A549 (cell line): ENCODE data around the gene PXDC1. TPM values are rescaled to one million over a fixed set of nuclear protein-coding genes. Genes with fewer than 3 reads are reported as not detected.

Experiments
- ATAC-seq, 2 experiments: fragments of 200-7000 bp in 1 of 2; fragments of >200 bp in 1 of 2; cut with Nextera tagmentation in 1 of 2; cut with Tn5 transposase in 1 of 2; 3 replicates each; pipeline versions ENCODE4 v1.8.0 to v1.9.1; 2018 to 2020; ENCODE audit warnings: mild to moderate bottlenecking in 1 of 2, moderate library complexity in 1 of 2
- CTCF ChIA-PET: fragments of 300-600 bp; sonication (Branson Sonifier 250); formaldehyde crosslinking; extraction: SDS; loops from one replicate; lab custom pipeline; 2021; ENCODE audit warnings: antibody characterized with exemption, inconsistent platforms; lab: Yijun Ruan, JAX
- POLR2A ChIA-PET: fragments of 350-600 bp; formaldehyde crosslinking; extraction: SDS; loops from one replicate; lab custom pipeline; 2021; ENCODE audit warnings: antibody characterized with exemption, inconsistent platforms; lab: Yijun Ruan, JAX
- DNase-seq, 2 experiments: peaks; one replicate each; pipeline versions ENCODE4 v3.0.0 to v3.0.0-alpha.2; 2011 to 2016; ENCODE audit warnings: low read depth in 1 of 2, low spot score in 1 of 2
- FAIRE-seq: peaks from 2 replicates; lab custom pipeline; 2011; peaks lifted over from hg19 to GRCh38; lab: Jason Lieb, UNC
- H3K27ac ChIP-seq, 2 experiments: fragments of >200 bp; sonication (Bioruptor Twin); formaldehyde crosslinking; 3 replicates each; pipeline ENCODE4 v1.5.1; 2016 to 2017
- H3K4me1 ChIP-seq: fragments of >200 bp; sonication (Bioruptor Twin); formaldehyde crosslinking; 3 replicates; pipeline ENCODE4 v1.6.1; 2016
- H3K4me2 ChIP-seq: fragments of >200 bp; sonication (Bioruptor Twin); formaldehyde crosslinking; 3 replicates; pipeline ENCODE4 v1.6.1; 2016
- H3K4me3 ChIP-seq: fragments of >200 bp; sonication (Bioruptor Twin); formaldehyde crosslinking; 3 replicates; pipeline ENCODE4 v1.5.1; 2016
- H3K9me3 ChIP-seq: fragments of >200 bp; sonication (Bioruptor Twin); formaldehyde crosslinking; 3 replicates; pipeline ENCODE4 v1.6.1; 2016
- CTCF ChIP-seq: fragments of >200 bp; sonication (Bioruptor Twin); formaldehyde crosslinking; IDR thresholded peaks from 3 replicates; pipeline ENCODE4 v1.5.1; 2016
- ESRRA ChIP-seq: fragments of 150-350 bp; IDR thresholded peaks from 2 replicates; pipeline ENCODE4 v1.6.1; 2014; ENCODE audit warnings: mild to moderate bottlenecking, low read length, borderline replicate concordance
- FOSB ChIP-seq: fragments of 250-450 bp; sonication (Bioruptor Pico); IDR thresholded peaks from 2 replicates; pipeline ENCODE4 v1.5.0; 2020; ENCODE audit warnings: mild to moderate bottlenecking, moderate library complexity
- FOSL2 ChIP-seq, 2 experiments: fragments of 450-650 bp in 1 of 2; fragments of >200 bp in 1 of 2; sonication (Bioruptor Twin) in 1 of 2; formaldehyde crosslinking; IDR thresholded peaks; 2 replicates each; pipeline versions ENCODE4 v1.5.0 to v1.6.1; 2016 to 2020; ENCODE audit warnings: mild to moderate bottlenecking in 1 of 2, moderate library complexity in 1 of 2
- HES2 ChIP-seq: fragments of >200 bp; sonication (Bioruptor Twin); formaldehyde crosslinking; IDR thresholded peaks from 2 replicates; pipeline ENCODE4 v1.6.1; 2016
- HOXA7 ChIP-seq: fragments of 250-450 bp; sonication (Bioruptor Pico); IDR thresholded peaks from 2 replicates; pipeline ENCODE4 v1.5.0; 2020; ENCODE audit warnings: mild to moderate bottlenecking, moderate library complexity
- JUN ChIP-seq, 2 experiments: fragments of >200 bp; sonication (Bioruptor Twin); formaldehyde crosslinking; IDR thresholded peaks; 2 replicates in 1 of 2; 3 replicates in 1 of 2; pipeline ENCODE4 v1.6.1; 2016 to 2017
- JUNB ChIP-seq: fragments of >200 bp; sonication (Bioruptor Twin); formaldehyde crosslinking; IDR thresholded peaks from 2 replicates; pipeline ENCODE4 v1.6.1; 2016
- KDM1A ChIP-seq: fragments of 200-600 bp; sonication (generic); IDR thresholded peaks from 2 replicates; pipeline ENCODE4 v1.6.1; 2016; ENCODE audit warnings: low read depth, mild to moderate bottlenecking
- NFE2L2 ChIP-seq: fragments of 150-350 bp; conservative IDR thresholded peaks from 2 replicates; pipeline ENCODE4 v1.6.1; 2014; ENCODE audit warnings: low read length
- PBX3 ChIP-seq: IDR thresholded peaks from 2 replicates; pipeline ENCODE4 v1.6.1; 2012
- PHF8 ChIP-seq: fragments of 200-600 bp; sonication (generic); IDR thresholded peaks from 2 replicates; pipeline ENCODE4 v1.6.1; 2016; ENCODE audit warnings: low read depth, mild to moderate bottlenecking, antibody characterized with exemption, moderate library complexity, borderline replicate concordance
- POLR2AphosphoS2 ChIP-seq: conservative IDR thresholded peaks from 2 replicates; pipeline ENCODE4 v1.6.1; 2012; ENCODE audit warnings: low read length, improper control_type of control experiment, inconsistent platforms
- RAD21 ChIP-seq, 2 experiments: fragments of >200 bp in 1 of 2; sonication (Bioruptor Twin) in 1 of 2; formaldehyde crosslinking in 1 of 2; IDR thresholded peaks in 1 of 2; conservative IDR thresholded peaks in 1 of 2; 2 replicates in 1 of 2; 3 replicates in 1 of 2; pipeline ENCODE4 v1.6.1; 2012 to 2018; ENCODE audit warnings: inconsistent platforms in 1 of 2
- SMC3 ChIP-seq: fragments of >200 bp; sonication (Bioruptor Twin); formaldehyde crosslinking; IDR thresholded peaks from 3 replicates; pipeline ENCODE4 v1.6.1; 2018; ENCODE audit warnings: inconsistent platforms
- SREBF2 ChIP-seq: fragments of 450-650 bp; IDR thresholded peaks from 2 replicates; pipeline ENCODE4 v1.6.1; 2014; ENCODE audit warnings: mild to moderate bottlenecking, moderate library complexity
- WGBS: methylation state at CpG from one replicate; pipeline ENCODE4 v1.1.6; 2017; ENCODE audit errors: missing lambda C conversion rate; 5-methylcytosine and 5-hydroxymethylcytosine counted together
- polyA plus RNA-seq, 4 experiments: library from polyadenylated mRNA; depleted of rRNA in 3 of 4; stranded (reverse); fragments of >200 nt; fragmentation: RNase III in 1 of 4; extraction: RNeasy Plus Mini Kit Qiagen cat#74134 plus additional on column Dnase treatment in 1 of 4; gene quantifications; 2 replicates in 3 of 4; 3 replicates in 1 of 4; pipeline ENCODE4 v1.2.3, GENCODE V29; 2011 to 2017
- TF ChIP-seq, protein P1 (sequence below): fragments of 150-350 bp; IDR thresholded peaks from 2 replicates; pipeline ENCODE4 v1.6.1; 2014; ENCODE audit warnings: low read depth, mild to moderate bottlenecking, low read length
- TF ChIP-seq, protein P2 (sequence below): IDR thresholded peaks from 2 replicates; pipeline ENCODE4 v1.6.1; 2012; ENCODE audit warnings: low read depth, borderline replicate concordance
- TF ChIP-seq, protein P3 (sequence below): fragments of 450-650 bp; IDR thresholded peaks from 2 replicates; pipeline ENCODE4 v1.6.1; 2014; ENCODE audit warnings: antibody characterized with exemption

The PXDC1 gene
- polyA plus RNA-seq, 2 of the 4 experiments (the other 2 are of a cell fraction), result 2.5 to 6.6 TPM

GRCh38 chr6:3749067-3749841, 2.3 kb downstream of the PXDC1 start:
- ChIA-PET POLR2A (interaction anchor here (1.7 kb wide), 1 partner anchor 60 kb away, joined by 6 read pairs; no protein-coding TSS in a partner anchor), CTCF (interaction anchor here (0.6 to 8.7 kb wide), 49 partner anchors 7 to 619 kb away, joined by 3 to 96 read pairs (median 5); partner anchors contain the start of gene FAM50B)
- DNase-seq, result no peak
- WGBS, result 77% methylated on average over 24 of the region's 24 CpGs
- no peak for FAIRE-seq
- Histone ChIP-seq H3K4me3 (peak overlapping the region; percentile 75; the same call in 2 of the 3 replicates), H3K27ac (peak overlapping the region; percentile 91 to 94; a peak in 3 of 6 replicates), H3K4me1 (peaks cover 39% of the 10 kb centered on the region), H3K4me2 (peak overlapping the region; percentile 87), H3K9me3 (no peaks in the 10 kb centered on the region)
- TF ChIP-seq POLR2AphosphoS2 (no peak), PHF8 (no peak), KDM1A (no peak)
- no peak; a peak in 1 of 6 replicates for ATAC-seq

DNA sequence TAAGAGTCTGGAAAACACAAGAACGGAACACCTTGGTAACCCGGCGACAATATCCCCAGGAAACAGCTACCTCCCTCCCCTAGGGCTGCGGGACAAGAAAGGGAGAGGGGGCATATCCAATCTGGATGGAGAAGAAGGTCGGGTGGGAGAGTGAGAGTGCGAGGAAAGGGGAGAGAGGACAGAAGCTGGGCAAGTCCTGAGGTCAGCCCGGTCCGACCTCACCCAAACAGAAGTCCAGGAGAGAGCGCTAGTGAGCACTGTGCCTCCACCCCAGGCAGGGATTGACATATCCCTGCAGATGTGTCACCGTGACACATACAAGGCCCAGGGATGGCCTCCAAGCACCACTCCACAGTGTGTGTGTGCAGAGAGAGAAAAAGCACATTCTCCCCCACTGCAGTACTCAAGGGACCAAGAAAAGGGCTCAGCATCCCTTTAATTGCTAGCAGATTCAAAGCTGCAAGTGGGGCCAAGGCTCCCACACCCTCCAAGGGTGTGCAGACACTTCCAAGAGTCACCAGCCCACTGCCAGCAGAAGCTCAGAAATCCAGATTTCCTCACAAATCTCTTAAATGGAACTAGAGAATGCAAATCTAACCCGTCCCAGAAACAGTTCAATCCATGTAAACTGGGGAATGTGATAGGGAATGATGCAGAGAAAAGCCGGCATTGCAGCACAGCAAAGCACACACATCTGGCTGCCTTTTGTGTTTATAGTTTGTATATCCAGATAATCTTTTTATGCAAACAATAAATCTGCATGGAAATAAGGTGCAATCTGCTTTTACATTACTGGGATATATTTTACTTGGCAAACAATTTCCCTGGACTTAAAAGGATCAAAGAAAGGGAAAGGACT, 3.1 kb downstream of the PXDC1 start:
- WGBS, result 31% methylated on average over 12 of the region's 12 CpGs
- Histone ChIP-seq H3K4me2 (peak overlapping the region; percentile 87), H3K4me3 (no peak overlapping the region), H3K9me3 (no peaks in the 10 kb centered on the region), H3K27ac (peak overlapping the region; percentile 41 to 53; a peak in 2 of 6 replicates), H3K4me1 (peaks cover 39% of the 10 kb centered on the region)
- TF ChIP-seq CTCF (peak; percentile 69), SMC3 (peak; percentile 90), JUN (IDR thresholded peaks at IDR 0.05) (no peak), FOSL2 (IDR thresholded peaks at IDR 0.05) (no peak), FOSL2 (CRISPR knock-in tag; IDR thresholded peaks at IDR 0.05) (0 out of 2 replicates have a peak, but pooled peaks have one; percentile 43), RAD21 (conservative IDR thresholded peaks at IDR 0.05 in 1 of 2, IDR thresholded peaks at IDR 0.05 in 1 of 2) (peak; percentile 66 to 72)
- FAIRE-seq, result no peak
- CTCF ChIA-PET, result interaction anchor here (0.6 to 8.7 kb wide), 51 partner anchors 8 to 618 kb away, joined by 3 to 96 read pairs (median 5); partner anchors contain the start of gene FAM50B
- POLR2A ChIA-PET, result interaction anchor here (1.7 kb wide), 1 partner anchor 60 kb away, joined by 6 read pairs; no protein-coding TSS in a partner anchor
- DNase-seq, result peak; percentile 75 to 86
- ATAC-seq, result peak; percentile 74 to 83

DNA sequence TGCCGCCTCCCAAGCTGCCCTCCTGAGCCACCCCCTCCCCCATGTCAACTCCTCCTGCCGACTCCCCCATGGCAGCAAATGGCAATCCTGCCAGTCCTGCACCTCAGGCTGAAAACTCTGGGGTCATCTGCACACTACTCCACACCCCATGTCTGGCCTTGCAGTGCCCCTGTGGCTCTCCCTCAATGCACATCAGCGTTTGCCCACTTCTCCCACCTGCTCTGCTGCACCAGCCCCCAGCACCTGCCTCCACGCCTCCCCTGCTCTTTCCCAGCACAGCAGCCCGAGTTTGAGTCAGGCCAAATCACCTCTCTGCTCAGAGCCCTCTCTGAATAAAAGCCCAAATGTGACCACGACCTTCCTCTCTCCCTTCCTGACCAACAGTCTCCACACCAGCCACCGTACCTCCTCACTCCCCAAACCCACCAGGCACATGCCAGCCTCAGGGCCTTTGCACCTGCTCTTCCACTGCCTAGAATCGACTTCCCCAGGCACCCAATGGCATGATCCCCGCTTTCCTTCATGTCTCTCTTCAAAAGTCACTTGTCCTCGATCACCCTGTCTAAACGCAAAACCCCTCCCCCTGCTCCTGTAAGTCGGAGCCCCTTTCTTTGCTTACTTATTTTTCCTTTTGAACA, 4.3 kb downstream of the PXDC1 start:
- no peak overlapping the region for H3K4me2 ChIP-seq
- H3K27ac ChIP-seq, result no peak overlapping the region
- DNase-seq (no peak), FAIRE-seq (no peak), ATAC-seq (no peak)
- 84% methylated on average over 11 of the region's 12 CpGs for WGBS
- ChIA-PET POLR2A (no interaction called here), CTCF (interaction anchor here (0.8 to 8.7 kb wide), 20 partner anchors 9 to 467 kb away, joined by 3 to 96 read pairs (median 10); partner anchors contain the start of gene FAM50B)
- H3K4me3 ChIP-seq, result no peak overlapping the region
- H3K4me1 ChIP-seq, result peaks cover 42% of the 10 kb centered on the region
- no peaks in the 10 kb centered on the region for H3K9me3 ChIP-seq
- TF ChIP-seq, protein P1, sequence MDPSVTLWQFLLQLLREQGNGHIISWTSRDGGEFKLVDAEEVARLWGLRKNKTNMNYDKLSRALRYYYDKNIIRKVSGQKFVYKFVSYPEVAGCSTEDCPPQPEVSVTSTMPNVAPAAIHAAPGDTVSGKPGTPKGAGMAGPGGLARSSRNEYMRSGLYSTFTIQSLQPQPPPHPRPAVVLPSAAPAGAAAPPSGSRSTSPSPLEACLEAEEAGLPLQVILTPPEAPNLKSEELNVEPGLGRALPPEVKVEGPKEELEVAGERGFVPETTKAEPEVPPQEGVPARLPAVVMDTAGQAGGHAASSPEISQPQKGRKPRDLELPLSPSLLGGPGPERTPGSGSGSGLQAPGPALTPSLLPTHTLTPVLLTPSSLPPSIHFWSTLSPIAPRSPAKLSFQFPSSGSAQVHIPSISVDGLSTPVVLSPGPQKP, result no peak
- TF ChIP-seq JUNB (no peak), SREBF2 (no peak), ESRRA (no peak), HES2 (no peak), FOSL2 (IDR thresholded peaks at IDR 0.05) (no peak), FOSL2 (CRISPR knock-in tag; IDR thresholded peaks at IDR 0.05) (no peak), PBX3 (no peak), HOXA7 (no peak), NFE2L2 (no peak), FOSB (no peak)
- TF ChIP-seq, protein P2, sequence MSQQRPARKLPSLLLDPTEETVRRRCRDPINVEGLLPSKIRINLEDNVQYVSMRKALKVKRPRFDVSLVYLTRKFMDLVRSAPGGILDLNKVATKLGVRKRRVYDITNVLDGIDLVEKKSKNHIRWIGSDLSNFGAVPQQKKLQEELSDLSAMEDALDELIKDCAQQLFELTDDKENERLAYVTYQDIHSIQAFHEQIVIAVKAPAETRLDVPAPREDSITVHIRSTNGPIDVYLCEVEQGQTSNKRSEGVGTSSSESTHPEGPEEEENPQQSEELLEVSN, result no peak
- TF ChIP-seq, protein P3, sequence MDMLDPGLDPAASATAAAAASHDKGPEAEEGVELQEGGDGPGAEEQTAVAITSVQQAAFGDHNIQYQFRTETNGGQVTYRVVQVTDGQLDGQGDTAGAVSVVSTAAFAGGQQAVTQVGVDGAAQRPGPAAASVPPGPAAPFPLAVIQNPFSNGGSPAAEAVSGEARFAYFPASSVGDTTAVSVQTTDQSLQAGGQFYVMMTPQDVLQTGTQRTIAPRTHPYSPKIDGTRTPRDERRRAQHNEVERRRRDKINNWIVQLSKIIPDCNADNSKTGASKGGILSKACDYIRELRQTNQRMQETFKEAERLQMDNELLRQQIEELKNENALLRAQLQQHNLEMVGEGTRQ, result no peak
